Right atrium auricular region (tissue), 2 donors: ENCODE data around the gene POU6F2. TPM values are rescaled to one million over a fixed set of nuclear protein-coding genes. Genes with fewer than 3 reads are reported as not detected.

ENCODE experiments used
- DNase-seq: peaks from one replicate; pipeline ENCODE4 v3.0.0-alpha.2; 2019; ENCODE audit warnings: low spot score
- H3K27ac ChIP-seq, 2 donors: fragments of 200-600 bp; sonication (generic); 1 replicate in 1 of 2; 2 replicates in 1 of 2; pipeline ENCODE4 v1.5.1; 2016 to 2019
- H3K27me3 ChIP-seq, 2 donors: fragments of 200-600 bp; sonication (generic); one replicate each; pipeline versions ENCODE4 v1.5.1 to v1.6.0; 2017 to 2019
- H3K36me3 ChIP-seq: fragments of 200-600 bp; sonication (generic); one replicate; pipeline ENCODE4 v1.5.1; 2016
- H3K4me1 ChIP-seq, 2 donors: fragments of 200-600 bp; sonication (generic); one replicate each; pipeline versions ENCODE4 v1.5.1 to v1.6.0; 2017 to 2019
- H3K4me3 ChIP-seq, 2 donors: fragments of 200-600 bp; sonication (generic); 1 replicate in 1 of 2; 2 replicates in 1 of 2; pipeline ENCODE4 v1.5.1; 2017 to 2019; ENCODE audit warnings: mild to moderate bottlenecking in 1 of 2, moderate library complexity in 1 of 2
- H3K9me3 ChIP-seq, 2 donors: fragments of 200-600 bp; sonication (generic); one replicate each; pipeline ENCODE4 v1.5.1; 2019
- total RNA-seq, 2 donors: library from RNA; depleted of rRNA; stranded (reverse); fragments of >200 nt; gene quantifications; one replicate each; pipeline ENCODE4 v1.1.0, GENCODE V29; 2016
- TF ChIP-seq, protein P1 (sequence below), 2 donors: fragments of 200-600 bp; sonication (generic); IDR thresholded peaks; one replicate each; pipeline ENCODE4 v1.5.1; 2019; ENCODE audit warnings: antibody characterized with exemption in 2 of 2

The POU6F2 gene
- total RNA-seq, 2 donors from 2014 or later = 0.85 to 1.5 TPM

- no peaks in the 10 kb centered on the region for H3K4me1 ChIP-seq
- H3K4me3 ChIP-seq = no peak overlapping the region
- TF ChIP-seq, protein P1, sequence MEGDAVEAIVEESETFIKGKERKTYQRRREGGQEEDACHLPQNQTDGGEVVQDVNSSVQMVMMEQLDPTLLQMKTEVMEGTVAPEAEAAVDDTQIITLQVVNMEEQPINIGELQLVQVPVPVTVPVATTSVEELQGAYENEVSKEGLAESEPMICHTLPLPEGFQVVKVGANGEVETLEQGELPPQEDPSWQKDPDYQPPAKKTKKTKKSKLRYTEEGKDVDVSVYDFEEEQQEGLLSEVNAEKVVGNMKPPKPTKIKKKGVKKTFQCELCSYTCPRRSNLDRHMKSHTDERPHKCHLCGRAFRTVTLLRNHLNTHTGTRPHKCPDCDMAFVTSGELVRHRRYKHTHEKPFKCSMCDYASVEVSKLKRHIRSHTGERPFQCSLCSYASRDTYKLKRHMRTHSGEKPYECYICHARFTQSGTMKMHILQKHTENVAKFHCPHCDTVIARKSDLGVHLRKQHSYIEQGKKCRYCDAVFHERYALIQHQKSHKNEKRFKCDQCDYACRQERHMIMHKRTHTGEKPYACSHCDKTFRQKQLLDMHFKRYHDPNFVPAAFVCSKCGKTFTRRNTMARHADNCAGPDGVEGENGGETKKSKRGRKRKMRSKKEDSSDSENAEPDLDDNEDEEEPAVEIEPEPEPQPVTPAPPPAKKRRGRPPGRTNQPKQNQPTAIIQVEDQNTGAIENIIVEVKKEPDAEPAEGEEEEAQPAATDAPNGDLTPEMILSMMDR (IDR thresholded peaks at IDR 0.05) = no peak
- H3K27me3 ChIP-seq = no peaks in the 10 kb centered on the region
- DNase-seq = no peak
- H3K9me3 ChIP-seq = no peaks in the 10 kb centered on the region
- H3K36me3 ChIP-seq = no peaks in the 10 kb centered on the region
- no peak overlapping the region for H3K27ac ChIP-seq
Measured at GRCh38 chr7:39210362-39210761, 232.7 kb downstream of the POU6F2 start.

DNA sequence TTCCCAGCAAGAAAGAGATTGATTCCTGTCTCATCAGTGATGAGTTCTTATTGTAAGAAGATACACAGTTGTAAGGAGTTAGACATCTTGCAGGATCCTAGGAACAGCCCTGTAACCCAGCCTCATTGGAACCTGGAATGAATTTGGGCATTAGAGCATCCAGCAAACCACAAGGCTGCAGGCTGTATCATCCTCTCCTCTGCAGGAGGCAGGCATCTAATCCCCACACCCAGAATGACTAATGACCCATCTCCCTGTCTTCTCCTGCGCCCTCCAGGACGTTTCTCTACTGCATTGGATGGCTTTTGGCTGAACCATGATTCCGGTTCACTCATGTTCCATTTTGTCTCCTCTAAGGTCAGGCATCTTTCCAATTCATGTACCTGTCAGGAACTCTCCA is 233.9 kb downstream of the POU6F2 start:
- Histone ChIP-seq H3K36me3 (no peaks in the 10 kb centered on the region), H3K27ac (no peak overlapping the region), H3K9me3 (no peaks in the 10 kb centered on the region), H3K4me1 (no peaks in the 10 kb centered on the region), H3K4me3 (no peak overlapping the region), H3K27me3 (no peaks in the 10 kb centered on the region)
- DNase-seq = no peak
- TF ChIP-seq, protein P1 (IDR thresholded peaks at IDR 0.05) = no peak

DNA sequence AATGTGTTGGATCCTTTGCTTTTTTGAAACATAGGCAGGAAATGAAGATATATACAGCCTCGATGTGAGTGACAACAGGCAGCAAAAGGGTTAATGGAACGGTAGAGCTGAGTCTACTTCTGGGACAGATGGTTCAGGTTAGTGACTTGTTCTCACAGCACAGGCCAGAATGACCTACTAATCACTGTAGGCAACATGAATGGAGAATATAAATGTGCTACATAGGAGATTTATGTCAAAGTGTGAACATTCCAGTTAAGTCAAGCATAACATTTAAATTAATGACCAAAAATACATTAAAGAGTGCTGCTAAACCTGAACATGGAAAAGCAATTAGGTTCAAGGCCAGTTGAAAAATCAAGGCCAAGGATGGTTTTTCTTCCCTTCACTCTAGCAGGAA is 235.2 kb downstream of the POU6F2 start:
- H3K9me3 ChIP-seq = no peaks in the 10 kb centered on the region
- DNase-seq = no peak
- H3K36me3 ChIP-seq = no peaks in the 10 kb centered on the region
- no peak overlapping the region for H3K4me3 ChIP-seq
- no peaks in the 10 kb centered on the region for H3K4me1 ChIP-seq
- TF ChIP-seq, protein P1 (IDR thresholded peaks at IDR 0.05) = no peak
- H3K27me3 ChIP-seq = no peaks in the 10 kb centered on the region
- no peak overlapping the region for H3K27ac ChIP-seq

- Histone ChIP-seq H3K4me3 (no peak overlapping the region), H3K9me3 (no peaks in the 10 kb centered on the region), H3K27me3 (no peaks in the 10 kb centered on the region), H3K4me1 (no peaks in the 10 kb centered on the region), H3K36me3 (no peaks in the 10 kb centered on the region), H3K27ac (no peak overlapping the region)
- TF ChIP-seq, protein P1 (IDR thresholded peaks at IDR 0.05) = no peak
- no peak for DNase-seq
Measured at GRCh38 chr7:39217783-39218182, 240.1 kb downstream of the POU6F2 start.

DNA sequence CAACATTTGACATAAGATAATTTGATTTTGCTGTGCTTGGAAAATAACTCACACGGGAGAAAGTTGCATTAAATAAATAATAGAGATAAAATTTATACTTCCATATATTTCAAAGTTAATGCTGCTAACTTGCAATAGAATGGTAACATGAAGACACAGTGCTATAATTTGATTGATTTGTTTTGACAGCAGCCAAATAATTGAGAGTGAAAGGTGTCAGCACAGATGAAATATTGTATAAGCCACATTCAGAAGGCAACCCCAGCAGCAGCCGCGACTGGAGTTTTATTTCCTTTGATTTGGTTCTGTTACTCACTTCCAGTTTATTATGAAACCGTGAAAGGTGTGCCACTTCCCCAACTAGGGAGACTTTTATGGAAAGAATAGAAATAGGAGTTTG is 242.2 kb downstream of the POU6F2 start:
- no peak overlapping the region for H3K27ac ChIP-seq
- no peaks in the 10 kb centered on the region for H3K36me3 ChIP-seq
- H3K4me1 ChIP-seq = no peaks in the 10 kb centered on the region
- DNase-seq = no peak
- no peaks in the 10 kb centered on the region for H3K9me3 ChIP-seq
- TF ChIP-seq, protein P1 (IDR thresholded peaks at IDR 0.05) = no peak
- H3K27me3 ChIP-seq = no peaks in the 10 kb centered on the region
- H3K4me3 ChIP-seq = no peak overlapping the region

DNA sequence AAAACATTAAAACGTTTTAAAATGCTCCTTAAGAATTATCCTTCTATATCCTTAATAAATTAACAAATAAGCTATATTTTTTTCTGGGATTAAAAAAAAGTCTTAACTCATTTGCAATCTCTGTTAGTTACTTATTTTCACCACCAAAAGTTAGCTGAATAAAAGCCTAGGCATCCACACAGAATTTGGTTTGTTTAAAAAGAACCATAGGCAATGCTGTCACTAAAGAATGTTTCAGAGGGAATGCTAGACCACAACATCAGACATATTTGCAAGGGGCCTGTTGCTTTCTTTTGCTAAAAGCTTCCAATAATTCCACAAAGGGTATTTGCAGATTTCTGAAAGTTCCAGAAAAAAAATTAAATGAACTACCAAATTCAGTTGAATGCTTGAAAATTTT is 244.2 kb downstream of the POU6F2 start:
- Histone ChIP-seq H3K27ac (no peak overlapping the region), H3K27me3 (no peaks in the 10 kb centered on the region), H3K4me1 (no peaks in the 10 kb centered on the region), H3K4me3 (no peak overlapping the region), H3K9me3 (no peaks in the 10 kb centered on the region), H3K36me3 (no peaks in the 10 kb centered on the region)
- TF ChIP-seq, protein P1 (IDR thresholded peaks at IDR 0.05) = no peak
- no peak for DNase-seq
